GM23338 (cell line): ENCODE data around the gene CD247. TPM values are rescaled to one million over a fixed set of nuclear protein-coding genes. Genes with fewer than 3 reads are reported as not detected.

Experiments used
- ATAC-seq: fragments of 200-7000 bp; cut with Tn5 transposase; 3 replicates; pipeline ENCODE4 v1.9.1; 2020
- DNase-seq: peaks from one replicate; pipeline ENCODE4 v3.0.0-alpha.2; 2015; ENCODE audit warnings: low spot score
- H2AFZ ChIP-seq: fragments of 200-600 bp; sonication (generic); 2 replicates; pipeline ENCODE4 v1.8.0; 2016; ENCODE audit warnings: antibody characterized with exemption, mild to moderate bottlenecking, moderate library complexity
- H3F3A ChIP-seq: fragments of 200-600 bp; sonication (generic); replicated peaks from 2 replicates; pipeline ENCODE4 v1.8.0; 2017; ENCODE audit warnings: antibody characterized with exemption, mixed run types, low read depth
- H3K27ac ChIP-seq: fragments of 200-600 bp; sonication (generic); 2 replicates; pipeline ENCODE4 v1.6.1; 2016; ENCODE audit warnings: low read depth
- H3K27me3 ChIP-seq: fragments of 200-600 bp; sonication (generic); 2 replicates; pipeline ENCODE4 v1.8.0; 2016; ENCODE audit warnings: mild to moderate bottlenecking, mixed run types, moderate library complexity; ENCODE audit not compliant: insufficient read depth
- H3K36me3 ChIP-seq: fragments of 200-600 bp; sonication (generic); 2 replicates; pipeline ENCODE4 v1.8.0; 2016; ENCODE audit warnings: mild to moderate bottlenecking; ENCODE audit not compliant: insufficient read depth
- H3K4me1 ChIP-seq: fragments of 200-600 bp; sonication (generic); 2 replicates; pipeline ENCODE4 v1.8.0; 2016; ENCODE audit warnings: mild to moderate bottlenecking, moderate library complexity; ENCODE audit not compliant: insufficient read depth
- H3K4me2 ChIP-seq: fragments of 200-600 bp; sonication (generic); 2 replicates; pipeline ENCODE4 v1.7.1; 2017; ENCODE audit warnings: mixed run types
- H3K4me3 ChIP-seq: fragments of 200-600 bp; sonication (generic); 2 replicates; pipeline ENCODE4 v1.6.1; 2016; ENCODE audit warnings: mixed run types
- H3K79me2 ChIP-seq: fragments of 200-600 bp; sonication (generic); replicated peaks from 2 replicates; pipeline ENCODE4 v1.8.0; 2017; ENCODE audit warnings: mild to moderate bottlenecking; ENCODE audit not compliant: insufficient read depth
- H3K9me2 ChIP-seq: fragments of 200-600 bp; sonication (generic); 2 replicates; pipeline ENCODE4 v1.8.0; 2017; ENCODE audit not compliant: insufficient read depth
- H4K20me1 ChIP-seq: fragments of 200-600 bp; sonication (generic); replicated peaks from 2 replicates; pipeline ENCODE4 v1.8.0; 2017; ENCODE audit warnings: mild to moderate bottlenecking; ENCODE audit not compliant: insufficient read depth
- H3K27ac Mint-ChIP-seq: 2 replicates; pipeline ENCODE4 v1.8.0; 2020; ENCODE audit warnings: inconsistent platforms, mild to moderate bottlenecking, moderate library complexity, mixed read lengths
- H3K27me3 Mint-ChIP-seq: 3 replicates; pipeline ENCODE4 v1.8.0; 2022; ENCODE audit warnings: low read depth, mild to moderate bottlenecking, moderate library complexity, mixed read lengths, inconsistent platforms; ENCODE audit not compliant: insufficient read depth, poor library complexity
- H3K36me3 Mint-ChIP-seq: 3 replicates; pipeline ENCODE4 v1.8.0; 2021; ENCODE audit warnings: low read depth, mild to moderate bottlenecking, inconsistent platforms, moderate library complexity, mixed read lengths
- H3K4me1 Mint-ChIP-seq: 3 replicates; pipeline ENCODE4 v1.8.0; 2020; ENCODE audit warnings: mild to moderate bottlenecking, inconsistent platforms, mixed read lengths
- H3K4me3 Mint-ChIP-seq: 3 replicates; pipeline ENCODE4 v1.8.0; 2021; ENCODE audit warnings: moderate library complexity, mild to moderate bottlenecking, inconsistent platforms, mixed read lengths
- H3K9me3 Mint-ChIP-seq: 3 replicates; pipeline ENCODE4 v1.8.0; 2020; ENCODE audit warnings: moderate library complexity, mild to moderate bottlenecking, inconsistent platforms, mixed read lengths
- CREB1 ChIP-seq: fragments of 250-450 bp; sonication (Bioruptor Pico); IDR thresholded peaks from 2 replicates; pipeline ENCODE4 v1.5.0; 2020; ENCODE audit warnings: low read depth, mild to moderate bottlenecking, moderate library complexity
- EZH2phosphoT487 ChIP-seq: fragments of 200-600 bp; sonication (generic); IDR thresholded peaks from one replicate; pipeline ENCODE4 v1.8.1; 2018; ENCODE audit warnings: antibody characterized with exemption; ENCODE audit not compliant: unreplicated experiment
- JUNB ChIP-seq: IDR thresholded peaks from one replicate; pipeline ENCODE4 v1.6.1; 2016; ENCODE audit warnings: antibody characterized with exemption; ENCODE audit not compliant: unreplicated experiment
- NANOG ChIP-seq: IDR thresholded peaks from 2 replicates; pipeline ENCODE4 v1.6.1; 2016; ENCODE audit warnings: antibody characterized with exemption, borderline replicate concordance
- polyA plus RNA-seq: library from polyadenylated mRNA; unstranded; fragments of >200 nt; fragmentation: Nextera tagmentation; extraction: Ambion mirVana; gene quantifications from 2 replicates; pipeline ENCODE4 v1.2.1, GENCODE V29; 2016
- total RNA-seq: library from RNA; depleted of rRNA; stranded (reverse); fragments of >200 nt; shearing (Covaris generic); gene quantifications from 2 replicates; pipeline ENCODE4 v1.2.3, GENCODE V29; 2014
- TF ChIP-seq, protein P1 (sequence below): fragments of 250-450 bp; sonication (Bioruptor Pico); IDR thresholded peaks from 2 replicates; pipeline ENCODE4 v1.5.0; 2020; ENCODE audit warnings: mild to moderate bottlenecking, moderate library complexity
- TF ChIP-seq, protein P2 (sequence below), 2 experiments: fragments of 200-600 bp in 1 of 2; sonication (generic) in 1 of 2; conservative IDR thresholded peaks; 2 replicates each; pipeline versions ENCODE4 v1.5.1 to v1.6.1; 2016 to 2017; ENCODE audit warnings: antibody characterized with exemption in 2 of 2, low read depth in 2 of 2, mild to moderate bottlenecking in 2 of 2, moderate library complexity in 1 of 2

Gene CD247
- total and polyA plus RNA-seq, 2 experiments from 2014 or later: 1.2 to 1.4 TPM

DNA sequence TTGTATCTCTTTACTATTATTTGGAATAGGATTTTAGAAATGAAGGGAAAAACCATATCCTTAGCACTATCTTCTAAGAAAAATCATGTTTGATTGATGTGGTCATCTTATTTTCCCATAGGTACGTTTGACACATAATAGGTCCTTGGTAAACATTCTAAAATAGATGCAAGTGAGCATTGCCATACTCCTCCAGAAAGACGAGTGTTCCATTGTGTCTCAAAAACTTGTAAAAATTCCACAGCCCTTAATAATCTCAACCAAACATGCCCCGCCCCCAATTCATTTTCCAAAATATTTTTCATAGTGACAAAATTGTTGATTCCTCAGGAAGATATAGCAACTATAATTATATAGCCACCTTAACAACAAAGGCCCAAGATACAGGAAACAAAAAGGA is 113.4 kb downstream of the CD247 start (continued):
- TF ChIP-seq, protein P1, sequence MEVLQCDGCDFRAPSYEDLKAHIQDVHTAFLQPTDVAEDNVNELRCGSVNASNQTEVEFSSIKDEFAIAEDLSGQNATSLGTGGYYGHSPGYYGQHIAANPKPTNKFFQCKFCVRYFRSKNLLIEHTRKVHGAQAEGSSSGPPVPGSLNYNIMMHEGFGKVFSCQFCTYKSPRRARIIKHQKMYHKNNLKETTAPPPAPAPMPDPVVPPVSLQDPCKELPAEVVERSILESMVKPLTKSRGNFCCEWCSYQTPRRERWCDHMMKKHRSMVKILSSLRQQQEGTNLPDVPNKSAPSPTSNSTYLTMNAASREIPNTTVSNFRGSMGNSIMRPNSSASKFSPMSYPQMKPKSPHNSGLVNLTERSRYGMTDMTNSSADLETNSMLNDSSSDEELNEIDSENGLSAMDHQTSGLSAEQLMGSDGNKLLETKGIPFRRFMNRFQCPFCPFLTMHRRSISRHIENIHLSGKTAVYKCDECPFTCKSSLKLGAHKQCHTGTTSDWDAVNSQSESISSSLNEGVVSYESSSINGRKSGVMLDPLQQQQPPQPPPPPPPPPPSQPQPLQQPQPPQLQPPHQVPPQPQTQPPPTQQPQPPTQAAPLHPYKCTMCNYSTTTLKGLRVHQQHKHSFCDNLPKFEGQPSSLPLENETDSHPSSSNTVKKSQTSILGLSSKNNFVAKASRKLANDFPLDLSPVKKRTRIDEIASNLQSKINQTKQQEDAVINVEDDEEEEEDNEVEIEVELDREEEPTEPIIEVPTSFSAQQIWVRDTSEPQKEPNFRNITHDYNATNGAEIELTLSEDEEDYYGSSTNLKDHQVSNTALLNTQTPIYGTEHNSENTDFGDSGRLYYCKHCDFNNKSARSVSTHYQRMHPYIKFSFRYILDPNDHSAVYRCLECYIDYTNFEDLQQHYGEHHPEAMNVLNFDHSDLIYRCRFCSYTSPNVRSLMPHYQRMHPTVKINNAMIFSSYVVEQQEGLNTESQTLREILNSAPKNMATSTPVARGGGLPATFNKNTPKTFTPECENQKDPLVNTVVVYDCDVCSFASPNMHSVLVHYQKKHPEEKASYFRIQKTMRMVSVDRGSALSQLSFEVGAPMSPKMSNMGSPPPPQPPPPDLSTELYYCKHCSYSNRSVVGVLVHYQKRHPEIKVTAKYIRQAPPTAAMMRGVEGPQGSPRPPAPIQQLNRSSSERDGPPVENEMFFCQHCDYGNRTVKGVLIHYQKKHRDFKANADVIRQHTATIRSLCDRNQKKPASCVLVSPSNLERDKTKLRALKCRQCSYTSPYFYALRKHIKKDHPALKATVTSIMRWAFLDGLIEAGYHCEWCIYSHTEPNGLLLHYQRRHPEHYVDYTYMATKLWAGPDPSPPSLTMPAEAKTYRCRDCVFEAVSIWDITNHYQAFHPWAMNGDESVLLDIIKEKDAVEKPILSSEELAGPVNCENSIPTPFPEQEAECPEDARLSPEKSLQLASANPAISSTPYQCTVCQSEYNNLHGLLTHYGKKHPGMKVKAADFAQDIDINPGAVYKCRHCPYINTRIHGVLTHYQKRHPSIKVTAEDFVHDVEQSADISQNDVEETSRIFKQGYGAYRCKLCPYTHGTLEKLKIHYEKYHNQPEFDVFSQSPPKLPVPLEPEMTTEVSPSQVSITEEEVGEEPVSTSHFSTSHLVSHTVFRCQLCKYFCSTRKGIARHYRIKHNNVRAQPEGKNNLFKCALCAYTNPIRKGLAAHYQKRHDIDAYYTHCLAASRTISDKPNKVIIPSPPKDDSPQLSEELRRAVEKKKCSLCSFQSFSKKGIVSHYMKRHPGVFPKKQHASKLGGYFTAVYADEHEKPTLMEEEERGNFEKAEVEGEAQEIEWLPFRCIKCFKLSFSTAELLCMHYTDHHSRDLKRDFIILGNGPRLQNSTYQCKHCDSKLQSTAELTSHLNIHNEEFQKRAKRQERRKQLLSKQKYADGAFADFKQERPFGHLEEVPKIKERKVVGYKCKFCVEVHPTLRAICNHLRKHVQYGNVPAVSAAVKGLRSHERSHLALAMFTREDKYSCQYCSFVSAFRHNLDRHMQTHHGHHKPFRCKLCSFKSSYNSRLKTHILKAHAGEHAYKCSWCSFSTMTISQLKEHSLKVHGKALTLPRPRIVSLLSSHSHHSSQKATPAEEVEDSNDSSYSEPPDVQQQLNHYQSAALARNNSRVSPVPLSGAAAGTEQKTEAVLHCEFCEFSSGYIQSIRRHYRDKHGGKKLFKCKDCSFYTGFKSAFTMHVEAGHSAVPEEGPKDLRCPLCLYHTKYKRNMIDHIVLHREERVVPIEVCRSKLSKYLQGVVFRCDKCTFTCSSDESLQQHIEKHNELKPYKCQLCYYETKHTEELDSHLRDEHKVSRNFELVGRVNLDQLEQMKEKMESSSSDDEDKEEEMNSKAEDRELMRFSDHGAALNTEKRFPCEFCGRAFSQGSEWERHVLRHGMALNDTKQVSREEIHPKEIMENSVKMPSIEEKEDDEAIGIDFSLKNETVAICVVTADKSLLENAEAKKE (CRISPR knock-in tag): no peak
- TF ChIP-seq EZH2phosphoT487 (no peak), JUNB (no peak), CREB1 (no peak), NANOG (no peak)
- TF ChIP-seq, protein P2, sequence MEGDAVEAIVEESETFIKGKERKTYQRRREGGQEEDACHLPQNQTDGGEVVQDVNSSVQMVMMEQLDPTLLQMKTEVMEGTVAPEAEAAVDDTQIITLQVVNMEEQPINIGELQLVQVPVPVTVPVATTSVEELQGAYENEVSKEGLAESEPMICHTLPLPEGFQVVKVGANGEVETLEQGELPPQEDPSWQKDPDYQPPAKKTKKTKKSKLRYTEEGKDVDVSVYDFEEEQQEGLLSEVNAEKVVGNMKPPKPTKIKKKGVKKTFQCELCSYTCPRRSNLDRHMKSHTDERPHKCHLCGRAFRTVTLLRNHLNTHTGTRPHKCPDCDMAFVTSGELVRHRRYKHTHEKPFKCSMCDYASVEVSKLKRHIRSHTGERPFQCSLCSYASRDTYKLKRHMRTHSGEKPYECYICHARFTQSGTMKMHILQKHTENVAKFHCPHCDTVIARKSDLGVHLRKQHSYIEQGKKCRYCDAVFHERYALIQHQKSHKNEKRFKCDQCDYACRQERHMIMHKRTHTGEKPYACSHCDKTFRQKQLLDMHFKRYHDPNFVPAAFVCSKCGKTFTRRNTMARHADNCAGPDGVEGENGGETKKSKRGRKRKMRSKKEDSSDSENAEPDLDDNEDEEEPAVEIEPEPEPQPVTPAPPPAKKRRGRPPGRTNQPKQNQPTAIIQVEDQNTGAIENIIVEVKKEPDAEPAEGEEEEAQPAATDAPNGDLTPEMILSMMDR (conservative IDR thresholded peaks at IDR 0.05; ENCODE audit: low read depth in 2 of 2): no peak

DNA sequence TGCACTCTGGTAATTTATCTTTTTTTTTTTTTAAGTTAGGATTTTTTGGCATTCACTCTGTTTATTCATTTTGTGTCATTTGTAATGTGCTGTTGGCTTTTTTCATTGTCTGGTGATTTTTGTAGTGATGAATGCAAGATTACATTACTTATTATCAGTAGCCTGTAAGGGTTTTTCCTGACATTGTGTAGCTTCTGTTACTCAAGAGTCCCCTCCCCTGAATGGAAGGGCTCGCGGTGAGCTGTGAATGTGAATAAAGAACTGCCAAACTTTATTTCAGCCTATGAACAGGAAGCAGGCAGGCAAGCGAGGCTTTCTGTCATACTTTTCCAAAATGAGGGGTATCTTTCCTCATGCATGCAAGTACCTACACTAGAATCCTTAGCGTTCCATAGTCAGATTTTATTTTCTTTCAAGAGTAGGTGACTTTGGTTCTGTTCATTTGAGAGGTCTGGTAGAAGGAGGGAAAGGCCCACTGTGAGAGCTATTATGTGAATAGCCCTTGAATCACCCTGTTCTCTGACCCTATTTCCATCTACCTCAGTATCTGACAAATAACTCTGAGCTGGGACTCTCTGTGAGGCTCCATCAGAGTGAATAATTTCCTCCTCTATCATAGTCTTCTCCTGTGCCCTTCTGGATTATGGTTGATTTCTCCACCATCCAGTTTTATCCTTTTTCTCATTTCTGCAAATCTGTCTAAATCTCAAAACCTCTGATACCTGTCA is 114.0 kb downstream of the CD247 start:
- no peaks in the 10 kb centered on the region for H3K27me3 ChIP-seq
- H3K4me3 ChIP-seq: no peak overlapping the region
- Mint-ChIP-seq H3K27ac (no peak overlapping the region), H3K27me3 (no peaks in the 10 kb centered on the region), H3K4me1 (no peaks in the 10 kb centered on the region), H3K36me3 (peaks cover 42% of the 10 kb centered on the region), H3K9me3 (no peaks in the 10 kb centered on the region), H3K4me3 (no peak overlapping the region)
- H3K9me2 ChIP-seq: no peaks in the 10 kb centered on the region
- H3K36me3 ChIP-seq: peaks cover 19% of the 10 kb centered on the region; the same call in 1 of the 2 replicates
- DNase-seq (no peak), ATAC-seq (no peak)
- no peaks in the 10 kb centered on the region; the same call in 1 of the 2 replicates for H4K20me1 ChIP-seq
- H3K4me1 ChIP-seq: no peaks in the 10 kb centered on the region
- H3F3A ChIP-seq: no peaks in the 10 kb centered on the region; the same call in 1 of the 2 replicates
- no peak overlapping the region for H3K4me2 ChIP-seq
- no peak overlapping the region for H2AFZ ChIP-seq
- H3K79me2 ChIP-seq: no peaks in the 10 kb centered on the region
- no peak overlapping the region for H3K27ac ChIP-seq
- TF ChIP-seq, protein P1 (CRISPR knock-in tag): no peak
- TF ChIP-seq CREB1 (no peak), EZH2phosphoT487 (no peak), NANOG (no peak)
